ENCODE data around the gene MAPK12.

Gene MAPK12

DNA sequence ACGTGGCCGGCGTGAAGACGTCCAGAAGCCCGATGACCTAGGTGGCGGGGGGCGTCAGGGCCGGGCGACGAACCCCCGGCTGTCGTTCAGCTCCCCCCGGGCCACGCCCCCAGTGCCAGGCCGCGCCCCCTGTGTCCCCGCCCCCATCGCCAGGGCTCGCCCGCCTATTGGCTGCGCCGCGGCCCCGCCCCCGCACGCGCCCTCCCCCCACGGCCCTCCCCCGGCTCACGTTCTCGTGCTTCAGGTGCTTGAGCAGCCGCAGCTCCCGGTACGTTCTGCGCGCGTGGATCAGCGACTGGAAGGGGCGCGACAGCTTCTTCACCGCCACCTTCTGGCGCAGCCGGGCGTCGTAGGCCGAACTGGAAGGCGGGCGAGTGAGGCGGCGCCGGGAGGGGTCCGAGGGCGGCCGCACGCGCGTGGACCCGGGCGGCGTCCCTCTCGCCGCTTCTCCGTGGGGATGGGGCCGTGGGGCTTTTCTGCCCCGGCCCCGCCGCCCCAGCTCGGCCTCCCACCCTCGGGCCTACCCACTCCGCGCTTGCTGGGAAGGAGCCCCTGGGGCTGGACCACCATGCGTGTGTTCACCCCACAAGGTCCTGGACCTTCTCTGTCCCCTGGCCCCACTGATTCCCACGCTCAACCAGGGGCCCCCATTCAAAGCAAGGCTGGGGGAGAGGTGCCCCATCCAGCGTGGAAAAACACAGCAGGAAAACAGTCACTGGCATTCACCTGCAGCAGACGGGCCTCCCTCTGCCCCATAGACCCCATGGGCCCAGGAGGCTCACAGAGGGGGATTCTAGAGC is 6.3 kb upstream of the MAPK12 start:
- no peak for DNase-seq (ENCODE audit: low read depth)

DNA sequence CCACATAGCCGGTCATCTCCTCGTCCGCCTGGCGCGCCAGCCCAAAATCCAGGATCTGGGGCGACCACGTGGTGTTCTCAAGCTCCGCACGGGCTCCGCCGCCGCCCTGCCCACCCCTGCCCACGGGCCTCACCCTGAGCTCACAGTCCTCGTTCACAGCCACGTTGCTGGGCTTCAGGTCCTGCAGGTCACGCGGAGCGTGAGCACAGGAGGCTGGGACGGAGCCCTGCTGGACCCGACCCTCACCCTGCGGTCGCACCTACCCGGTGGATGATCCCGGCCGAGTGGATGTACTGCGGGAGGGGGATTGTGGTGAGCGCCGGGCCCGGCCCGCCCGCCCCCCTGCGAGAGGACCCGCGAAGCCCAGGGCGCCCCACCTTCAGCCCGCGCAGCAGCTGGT is 5.5 kb upstream of the MAPK12 start:
- DNase-seq (ENCODE audit: low read depth) = no peak

DNA sequence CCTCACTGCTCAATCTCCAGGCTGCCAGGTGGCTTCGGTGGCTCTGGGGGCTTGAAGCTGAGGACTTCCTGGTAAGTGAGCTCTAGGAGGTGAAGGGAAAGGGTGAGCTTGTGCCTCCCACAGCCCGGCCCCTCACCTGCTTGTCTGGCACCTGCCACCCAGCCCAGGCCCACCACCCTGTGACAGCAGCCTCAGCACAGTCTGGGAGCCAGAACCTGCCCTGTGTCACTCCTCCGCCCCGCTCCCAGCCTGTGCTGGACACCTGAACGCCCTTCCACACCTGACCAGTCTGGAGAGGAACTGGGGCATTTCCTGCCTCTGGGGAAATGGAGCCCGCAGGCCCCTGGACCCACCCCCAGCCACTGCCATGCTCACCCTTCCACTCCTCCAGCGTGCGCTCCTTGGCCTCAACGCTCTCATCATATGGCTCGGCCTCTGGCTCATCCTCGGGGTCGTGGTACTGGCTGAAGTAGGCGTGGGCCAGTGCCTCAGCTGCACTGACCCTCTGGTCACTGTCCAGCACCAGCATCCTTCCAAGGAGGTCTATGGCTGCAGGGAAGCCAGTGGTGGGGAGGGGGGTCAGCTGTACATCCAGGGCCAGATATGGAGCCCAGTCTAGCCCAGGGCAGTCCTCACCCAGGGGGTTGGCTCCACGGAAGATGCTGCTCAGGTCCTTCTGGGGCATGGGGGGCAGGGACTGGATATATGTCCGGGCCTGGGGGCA is 3.6 kb upstream of the MAPK12 start:
- no peak for DNase-seq (ENCODE audit: low read depth)

DNA sequence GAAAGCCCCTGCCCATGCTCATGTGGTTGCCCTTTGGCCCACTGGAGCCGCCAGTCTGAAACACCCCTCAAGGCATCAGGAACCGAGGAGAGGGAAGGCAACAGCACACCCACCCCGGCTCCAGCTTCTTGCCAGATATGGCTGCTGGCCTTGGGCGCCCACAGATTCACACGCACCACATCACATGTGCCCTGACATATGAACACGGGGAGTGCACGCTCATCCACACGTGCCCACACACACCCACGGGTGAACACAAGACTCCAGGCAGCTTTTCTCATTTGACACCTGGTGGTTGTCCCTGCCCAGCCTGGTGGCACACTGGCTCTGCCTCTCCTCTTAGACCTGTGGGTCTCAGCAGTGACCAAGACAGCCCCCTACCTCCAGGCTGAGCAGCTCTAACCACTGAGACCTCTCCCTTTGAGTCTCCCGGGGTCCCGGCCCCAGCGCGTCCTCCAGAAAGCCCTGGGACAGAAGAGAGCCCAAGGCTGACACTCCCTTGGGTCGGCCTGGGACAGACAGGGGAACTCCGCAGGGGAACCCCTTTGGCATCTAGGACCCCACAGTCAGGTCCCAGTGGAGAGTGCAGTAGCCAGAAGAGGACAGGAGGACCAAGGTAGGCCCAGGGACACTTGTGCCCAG is 2.7 kb upstream of the MAPK12 start:
- no peak for DNase-seq (ENCODE audit: low read depth)

DNA sequence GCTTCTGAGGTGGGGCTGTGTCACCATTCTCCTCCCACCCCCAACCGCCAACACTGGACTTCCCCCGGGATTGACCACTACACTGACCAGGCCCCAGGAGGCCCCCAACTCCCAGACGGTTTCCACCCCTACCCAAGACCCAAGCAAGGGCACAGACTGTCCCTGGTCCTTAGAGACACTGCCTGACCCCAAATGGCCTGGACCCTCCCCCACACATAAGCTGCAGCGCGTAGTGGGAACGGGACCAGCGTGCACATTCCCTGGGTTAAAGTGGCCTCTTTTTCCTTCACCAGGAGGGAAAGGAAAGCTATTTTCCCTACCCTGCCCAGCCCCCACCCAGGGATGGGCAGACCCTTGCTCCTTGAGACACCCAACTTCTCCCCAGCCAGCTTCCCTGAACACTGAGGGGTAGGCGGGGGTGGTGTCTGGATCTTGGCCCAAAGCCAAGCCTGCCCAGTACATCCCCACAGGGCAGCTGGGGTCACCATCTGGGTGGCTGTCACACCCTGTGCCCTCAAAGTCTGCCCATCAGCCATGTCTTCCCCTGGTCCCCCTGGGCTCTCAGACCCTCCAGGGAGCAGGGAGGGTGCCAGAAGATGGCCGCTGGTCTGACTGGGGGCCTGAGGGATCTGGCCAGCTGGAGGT is 1.6 kb upstream of the MAPK12 start:
- DNase-seq (ENCODE audit: low read depth) = no peak

DNA sequence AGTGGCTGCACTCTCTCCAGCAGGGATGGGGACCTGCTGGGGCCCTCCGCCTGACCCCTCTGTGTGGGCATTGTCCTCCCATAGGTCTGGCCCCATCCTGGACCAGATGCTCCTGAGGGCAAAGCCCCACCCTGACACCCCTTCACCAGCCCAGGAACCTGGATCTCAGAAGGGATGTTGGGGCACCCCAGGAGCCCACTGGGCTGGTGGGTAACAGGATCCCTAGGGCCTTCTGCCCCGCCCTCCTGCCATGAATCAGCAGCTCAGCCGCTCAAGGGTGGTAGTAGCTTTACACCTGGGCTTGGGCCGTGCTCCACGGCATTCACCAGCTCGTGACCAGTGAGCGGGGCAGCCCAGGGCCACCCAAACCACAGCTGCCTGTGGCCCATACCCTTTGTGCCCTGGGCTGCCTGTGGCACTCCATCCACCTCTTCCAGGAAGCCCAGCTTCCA is 1.0 kb upstream of the MAPK12 start:
- DNase-seq (ENCODE audit: low read depth) = no peak

DNA sequence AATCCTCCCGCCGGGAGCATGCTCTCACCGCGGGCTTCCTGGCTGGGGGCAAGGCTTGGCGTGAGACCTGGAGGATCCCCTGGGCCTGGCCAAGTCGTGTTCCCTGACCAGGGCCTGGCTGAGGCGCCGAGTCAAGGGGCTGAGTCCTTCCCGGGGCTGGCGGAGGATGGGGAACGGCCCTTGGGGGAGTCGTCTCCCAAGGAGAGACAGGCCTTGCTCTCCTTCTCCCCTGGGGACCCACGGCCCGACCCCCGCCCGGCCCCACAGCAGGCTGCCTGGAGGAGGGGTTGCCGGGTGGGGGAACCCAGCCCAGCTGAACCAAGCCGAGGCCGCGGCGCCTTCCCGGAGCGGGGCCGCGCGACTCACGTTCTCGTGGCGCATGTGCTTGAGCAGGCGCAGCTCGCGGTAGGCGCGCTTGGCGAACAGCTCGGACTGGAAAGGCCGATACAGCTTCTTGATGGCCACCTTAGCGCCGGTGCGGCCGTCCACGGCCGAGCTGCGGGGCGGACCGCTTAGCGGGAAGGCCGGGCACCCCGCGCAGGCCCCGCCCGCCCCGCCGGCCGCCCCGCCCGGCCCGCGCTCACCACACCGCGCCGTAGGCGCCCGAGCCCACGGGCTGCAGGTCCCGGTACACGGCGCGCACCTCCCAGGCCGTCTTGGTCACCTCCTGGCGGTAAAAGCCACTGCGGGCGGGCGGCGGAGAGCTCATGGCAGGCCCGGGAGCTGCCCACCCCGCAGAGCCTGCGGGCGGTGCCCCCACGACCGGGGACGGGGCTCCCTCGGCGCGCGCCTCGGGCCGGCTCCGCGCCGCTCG is 475 bp downstream of the MAPK12 start:
- DNase-seq (ENCODE audit: low read depth) = no peak

DNA sequence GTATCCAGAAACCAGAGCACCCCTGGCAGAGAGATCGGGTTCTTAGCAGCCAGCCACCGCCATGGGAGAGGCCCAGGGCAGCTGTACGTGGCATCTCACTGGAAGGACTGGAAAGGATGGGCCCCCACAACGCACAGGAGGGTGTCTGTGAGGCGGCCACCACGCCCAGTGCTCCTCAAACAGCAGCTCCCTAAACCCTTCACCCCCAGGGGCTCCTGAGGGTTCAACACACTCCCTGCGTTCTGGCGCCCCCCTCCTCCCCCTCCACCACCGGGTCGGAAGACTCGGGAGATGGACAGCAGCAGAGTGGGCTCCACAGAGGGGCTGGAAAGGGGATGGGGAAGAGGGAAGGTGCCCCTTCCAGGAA is 1.1 kb downstream of the MAPK12 start:
- no peak for DNase-seq (ENCODE audit: low read depth)

DNA sequence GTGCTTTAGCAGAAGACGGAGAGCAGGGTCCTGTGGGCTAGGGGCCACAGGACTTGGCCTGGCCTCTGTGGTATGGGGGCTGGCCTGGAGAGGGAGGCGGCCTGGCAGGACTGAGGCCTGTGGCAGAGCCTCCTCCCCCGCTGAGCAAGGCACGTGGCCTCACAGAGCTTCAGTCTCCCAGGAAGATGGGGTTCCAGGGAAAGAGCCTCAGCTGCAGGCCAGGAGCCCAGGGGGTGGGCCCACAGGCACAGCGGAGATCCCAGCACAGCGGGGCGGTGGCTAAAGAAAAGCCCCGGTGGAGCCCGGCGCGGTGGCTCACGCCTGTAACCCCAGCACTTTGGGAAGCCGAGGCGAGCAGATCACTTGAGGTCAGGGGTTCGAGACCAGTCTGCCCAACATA is 2.2 kb downstream of the MAPK12 start:
- DNase-seq (ENCODE audit: low read depth) = no peak

DNA sequence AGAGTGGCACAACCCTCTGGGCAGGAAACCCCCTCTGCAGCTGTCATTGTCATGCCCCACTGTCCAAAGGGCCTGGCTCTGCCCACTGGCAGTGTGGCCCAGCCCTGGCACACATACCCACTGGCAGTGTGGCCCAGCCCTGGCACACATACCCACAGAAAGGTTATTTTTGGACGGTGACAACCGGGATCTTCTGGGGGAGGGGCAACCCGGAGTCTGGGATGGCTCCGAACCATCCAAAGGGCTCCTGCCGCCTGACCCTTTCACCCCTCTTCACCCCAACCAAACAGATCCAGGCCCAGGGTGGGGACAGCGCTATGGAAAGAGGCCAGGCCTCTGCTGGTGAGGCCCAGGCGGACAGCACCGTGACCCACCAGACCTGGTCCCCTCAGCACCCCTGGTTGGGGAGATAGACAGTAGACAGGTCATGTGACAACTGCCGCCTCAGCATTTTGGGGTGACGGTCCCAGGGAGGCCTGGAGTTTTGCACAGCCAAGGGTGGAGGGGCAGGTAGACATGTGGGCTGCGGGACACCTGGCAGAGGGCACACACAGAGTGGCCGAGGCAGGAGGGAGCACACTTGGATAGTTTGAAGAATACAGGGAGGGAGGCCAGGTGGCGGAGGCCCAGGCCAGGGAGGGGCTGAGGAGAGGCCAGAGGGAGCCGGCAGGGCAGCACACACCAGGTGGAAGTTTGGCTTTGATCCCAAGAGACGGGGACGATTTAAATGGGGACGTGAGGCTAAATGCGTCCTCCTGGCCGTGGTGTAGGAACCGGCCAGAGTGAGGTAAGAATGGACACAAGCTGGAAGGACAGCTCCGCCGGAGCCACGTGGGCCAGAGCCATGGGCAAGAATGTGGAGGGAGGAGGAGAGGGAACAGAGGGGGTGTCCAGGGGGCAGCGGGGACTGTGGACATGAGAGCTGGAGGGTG is 2.9 kb downstream of the MAPK12 start:
- DNase-seq (ENCODE audit: low read depth) = no peak

DNA sequence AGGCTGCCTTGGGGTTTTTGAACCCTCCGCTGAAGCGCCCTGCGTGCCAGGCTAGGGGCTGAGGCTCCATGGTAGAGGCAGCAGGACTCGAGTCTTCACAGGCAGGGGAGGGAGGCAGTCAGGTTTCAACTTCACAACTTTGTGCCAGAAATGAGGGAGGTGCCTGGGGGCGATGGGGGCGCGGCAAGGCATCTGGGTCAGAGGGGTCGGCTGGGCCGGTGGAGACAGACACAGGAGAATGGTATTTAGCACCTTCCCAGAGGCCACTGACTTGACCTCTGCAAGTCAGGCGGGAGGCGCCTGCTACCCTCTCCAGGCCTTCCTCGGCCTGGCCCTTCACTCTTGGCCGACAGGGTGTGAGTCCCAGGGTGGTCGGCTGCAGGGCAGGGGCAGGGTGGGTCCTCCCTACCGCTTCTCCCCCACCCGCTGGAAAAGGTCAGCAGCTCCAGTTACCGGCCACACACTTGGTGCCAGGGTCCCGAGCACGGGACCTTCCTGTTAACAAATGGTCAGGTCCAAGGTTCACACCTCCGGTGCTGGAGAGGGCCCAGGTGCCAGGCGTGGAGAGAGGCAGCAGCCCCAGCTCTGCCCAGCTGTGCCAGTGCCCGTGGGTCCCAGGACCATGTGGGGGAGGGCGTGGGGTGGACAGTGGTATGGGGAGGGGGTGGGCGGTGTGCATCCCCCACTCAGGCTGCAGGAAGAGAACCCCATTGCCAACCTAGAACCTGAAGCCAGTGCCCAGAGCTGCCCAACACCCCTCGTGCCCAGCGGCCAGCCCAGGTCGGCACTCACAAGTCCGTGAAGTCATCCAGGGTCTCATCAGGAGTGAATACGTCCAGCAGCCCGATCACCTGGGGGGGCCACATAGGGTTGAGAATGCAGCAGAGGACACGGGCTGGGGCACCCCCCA is 3.8 kb downstream of the MAPK12 start:
- DNase-seq (ENCODE audit: low read depth) = no peak

DNA sequence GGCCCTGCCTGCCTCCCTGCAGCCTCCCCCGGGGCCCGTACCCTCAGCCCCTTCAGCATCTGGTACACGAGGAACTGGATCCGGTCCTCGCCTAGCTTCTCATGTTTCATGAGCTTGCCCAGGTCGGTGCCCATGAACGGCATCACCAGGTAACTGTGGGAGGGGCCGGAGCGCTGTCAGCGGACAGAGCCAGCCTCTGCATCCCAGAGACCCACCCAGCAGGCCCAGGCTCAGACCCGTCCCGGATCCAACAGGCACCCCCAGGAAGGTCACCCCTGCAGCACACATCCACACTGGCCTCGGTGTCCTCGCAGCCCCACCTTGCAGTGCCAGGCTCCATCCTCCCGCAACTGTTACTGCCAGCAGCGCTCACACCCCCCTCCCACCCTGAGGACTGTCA is 4.4 kb downstream of the MAPK12 start:
- no peak for DNase-seq (ENCODE audit: low read depth)

DNA sequence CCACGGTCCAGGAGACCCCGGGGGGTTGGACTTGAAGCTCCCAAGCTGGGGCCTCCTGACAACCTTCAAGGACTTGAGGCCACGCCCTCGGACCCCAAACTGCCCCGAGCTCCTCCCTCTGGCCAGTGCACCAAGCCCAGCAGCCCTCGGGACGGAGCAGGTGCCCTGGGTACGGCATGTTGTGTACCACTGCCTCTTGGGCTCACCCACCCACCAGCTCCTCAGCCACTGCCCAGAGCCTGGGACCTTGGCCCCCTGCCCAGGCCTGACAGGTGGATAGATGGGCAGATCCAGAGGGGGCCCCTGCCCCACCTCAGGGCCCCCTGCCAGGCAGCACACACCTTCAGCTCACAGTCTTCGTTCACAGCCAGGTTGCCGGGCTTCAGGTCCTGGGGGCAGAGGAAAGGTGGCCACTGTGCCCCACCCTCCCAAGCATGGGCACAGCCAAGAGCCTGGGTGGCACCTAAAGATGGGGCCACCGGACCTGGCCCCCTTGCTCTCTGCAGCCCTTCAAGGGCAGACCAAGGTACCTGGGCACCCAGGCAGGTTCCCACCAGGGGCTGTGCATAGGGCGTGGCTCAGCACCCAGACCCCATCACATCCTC is 5.1 kb downstream of the MAPK12 start:
- DNase-seq (ENCODE audit: low read depth) = no peak

DNA sequence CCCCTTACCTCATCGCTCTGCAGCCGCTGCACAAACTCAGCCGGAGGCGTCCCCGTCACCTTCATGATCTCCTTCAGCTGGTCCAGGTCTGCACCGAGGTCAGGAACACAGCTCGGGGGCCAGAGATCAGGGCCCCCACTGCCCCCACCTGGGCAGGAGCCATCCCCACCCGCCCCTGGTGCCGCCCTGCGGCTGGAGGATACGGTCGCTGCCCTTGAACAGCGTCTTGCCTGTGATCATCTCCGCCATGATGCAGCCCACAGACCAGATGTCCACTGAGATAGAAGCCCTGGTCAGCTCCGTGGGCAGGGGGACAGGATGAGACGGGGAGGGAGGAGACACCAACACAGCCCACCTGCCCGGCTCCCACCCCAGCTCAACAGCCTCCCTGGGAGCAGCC is 5.9 kb downstream of the MAPK12 start:
- no peak for DNase-seq (ENCODE audit: low read depth)

DNA sequence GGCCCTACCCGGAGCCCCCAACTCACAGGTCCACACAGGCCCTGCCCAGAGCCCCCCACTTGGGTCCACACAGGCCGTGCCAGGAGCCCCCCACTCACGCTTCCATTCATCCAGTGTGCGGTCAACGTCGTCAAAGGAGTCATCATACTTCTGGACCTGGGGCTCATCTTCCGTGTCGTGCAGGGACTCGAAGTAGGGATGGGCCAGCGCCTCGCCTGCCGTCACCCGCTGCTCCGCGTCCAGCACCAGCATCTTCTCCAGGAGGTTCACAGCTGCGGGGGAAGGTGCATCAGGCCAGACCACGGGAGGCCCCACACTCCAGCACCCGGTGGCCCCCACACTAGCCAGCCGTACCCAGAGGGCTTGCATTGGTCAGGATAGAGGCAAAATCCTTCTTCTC is 6.4 kb downstream of the MAPK12 start:
- no peak for DNase-seq (ENCODE audit: low read depth)

DNA sequence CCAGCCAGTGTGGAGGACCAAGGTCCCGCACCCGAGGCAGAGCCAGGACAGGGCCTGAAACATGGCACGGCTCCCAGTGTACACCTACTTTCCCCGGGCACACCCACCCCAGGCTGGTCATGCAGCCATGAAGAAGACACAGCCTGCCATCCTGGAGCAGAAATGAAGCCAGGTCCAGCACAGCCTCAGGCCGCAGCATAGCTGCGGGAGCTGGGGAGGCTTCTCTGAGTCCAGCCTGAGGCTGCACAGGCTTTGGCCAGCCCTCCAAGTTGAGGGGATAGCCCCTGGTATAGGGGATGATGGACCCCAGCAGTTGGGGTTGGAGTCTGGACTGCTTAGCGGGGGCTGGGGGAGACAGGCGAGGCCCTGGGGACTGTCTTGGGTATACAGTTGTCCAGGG is 7.5 kb downstream of the MAPK12 start:
- DNase-seq (ENCODE audit: low read depth) = no peak

DNA sequence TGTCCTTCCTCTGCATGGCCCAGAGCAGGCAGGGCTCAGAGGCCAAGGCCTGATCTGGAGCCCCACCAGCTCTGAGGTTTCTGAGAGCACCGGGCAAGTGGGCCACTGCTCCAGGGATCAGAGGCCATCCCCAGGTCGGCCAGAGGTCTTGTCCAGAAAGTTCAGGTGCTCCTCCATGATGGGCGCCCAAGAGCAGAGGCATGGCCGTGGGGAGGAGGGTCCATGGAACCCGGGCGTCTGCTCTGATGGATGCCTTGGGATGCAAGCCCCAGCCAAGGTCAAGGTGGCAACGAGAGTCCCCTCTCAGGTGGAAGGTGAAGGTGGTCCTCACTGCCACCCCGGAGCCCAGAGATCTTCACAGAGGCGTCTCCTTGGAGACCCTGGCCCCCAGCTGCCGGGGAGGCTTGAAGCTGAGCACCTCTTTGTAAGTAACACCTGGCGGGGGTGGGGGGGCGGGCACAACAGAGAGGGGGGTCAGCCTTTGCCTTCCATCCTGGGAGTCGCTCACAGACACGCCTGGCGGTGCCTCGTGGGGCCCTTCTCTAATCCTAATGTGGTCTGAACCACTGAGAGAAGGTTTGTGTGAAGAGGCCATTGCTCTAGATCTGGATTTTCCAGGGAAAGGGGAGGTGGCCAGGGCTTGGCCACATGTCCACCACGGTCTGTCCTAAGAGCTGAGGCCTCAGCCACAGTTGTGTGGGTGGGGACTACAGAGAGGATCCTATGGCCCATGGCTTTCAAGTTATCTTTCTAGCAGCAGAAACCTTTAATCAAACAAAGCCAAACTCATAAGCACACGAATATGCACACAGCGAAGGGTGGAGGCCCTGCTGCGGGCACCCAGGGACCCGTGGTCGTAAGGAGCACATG is 8.2 kb downstream of the MAPK12 start:
- no peak for DNase-seq (ENCODE audit: low read depth)
